CD4-positive, alpha-beta T cell (primary cell): ENCODE results near the gene FRMD5. TPM values are rescaled to one million over a fixed set of nuclear protein-coding genes. Genes with fewer than 3 reads are reported as not detected.

Experiments
- ATAC-seq: fragments of 200-7000 bp; cut with Tn5 transposase; one replicate; pipeline ENCODE4 v1.10.0; 2022; ENCODE audit warnings: mild to moderate bottlenecking; ENCODE audit not compliant: poor library complexity
- CTCF ChIA-PET: fragments of 350-600 bp; sonication (Branson Sonifier 250); formaldehyde crosslinking; loops from one replicate; lab custom pipeline; 2021; ENCODE audit warnings: antibody characterized with exemption, inconsistent platforms; lab: Charles Lee
- POLR2A ChIA-PET: fragments of 350-600 bp; sonication (Branson Sonifier 250); formaldehyde crosslinking; loops from one replicate; lab custom pipeline; 2021; ENCODE audit warnings: antibody characterized with exemption, inconsistent platforms; lab: Charles Lee
- DNase-seq, 14 experiments: peaks; one replicate each; pipeline ENCODE4 v3.0.0-alpha.2; 2013 to 2020; ENCODE audit warnings: mixed read lengths in 2 of 14
- H3K27ac ChIP-seq, 2 donors: one replicate each; pipeline versions ENCODE4 v1.5.1 to v1.7.0; 2013; ENCODE audit warnings: low read length in 2 of 2, low read depth in 1 of 2, mild to moderate bottlenecking in 1 of 2
- H3K27me3 ChIP-seq, 2 experiments: 1 replicate in 1 of 2; 2 replicates in 1 of 2; pipeline versions ENCODE4 v1.6.1 to v1.7.0; 2013; ENCODE audit warnings: low read length in 2 of 2, control low read depth in 1 of 2, mild to moderate bottlenecking in 1 of 2, moderate library complexity in 1 of 2; ENCODE audit not compliant: insufficient read depth in 2 of 2, control insufficient read depth in 1 of 2
- H3K36me3 ChIP-seq: one replicate; pipeline ENCODE4 v1.6.1; 2013; ENCODE audit warnings: low read length, control low read depth; ENCODE audit not compliant: insufficient read depth
- H3K4me1 ChIP-seq: one replicate; pipeline ENCODE4 v1.6.1; 2013; ENCODE audit warnings: low read length, control low read depth; ENCODE audit not compliant: insufficient read depth
- H3K4me3 ChIP-seq: one replicate; pipeline ENCODE4 v1.5.1; 2013; ENCODE audit warnings: mild to moderate bottlenecking, low read length, moderate library complexity
- H3K9me3 ChIP-seq, 2 experiments: 1 replicate in 1 of 2; 2 replicates in 1 of 2; pipeline versions ENCODE4 v1.6.1 to v1.7.0; 2013; ENCODE audit warnings: low read length in 2 of 2, mild to moderate bottlenecking in 2 of 2, control low read depth in 1 of 2, moderate library complexity in 1 of 2; ENCODE audit not compliant: control insufficient read depth in 1 of 2, insufficient read depth in 1 of 2
- H3K27ac Mint-ChIP-seq: one replicate; pipeline ENCODE4 v1.8.0; 2020; ENCODE audit warnings: mixed read lengths
- H3K27me3 Mint-ChIP-seq: one replicate; pipeline ENCODE4 v1.8.0; 2021; ENCODE audit warnings: mixed read lengths
- H3K36me3 Mint-ChIP-seq: one replicate; pipeline ENCODE4 v1.8.0; 2021; ENCODE audit warnings: low read depth, mixed read lengths
- H3K4me1 Mint-ChIP-seq: one replicate; pipeline ENCODE4 v1.8.0; 2021; ENCODE audit warnings: low read depth, mixed read lengths
- H3K4me3 Mint-ChIP-seq: one replicate; pipeline ENCODE4 v1.8.0; 2020; ENCODE audit warnings: mild to moderate bottlenecking, mixed read lengths
- H3K9me3 Mint-ChIP-seq: one replicate; pipeline ENCODE4 v1.8.0; 2020; ENCODE audit warnings: mixed read lengths
- CTCF ChIP-seq: fragments of 200-600 bp; IDR thresholded peaks from one replicate; pipeline ENCODE4 v1.8.0; 2022; ENCODE audit warnings: antibody characterized with exemption, mild to moderate bottlenecking
- intact Hi-C, 2 experiments: fragments of 100-400 bp; cut with DNase I in 1 of 2; cut with micrococcal nuclease in 1 of 2; formaldehyde crosslinking; loops; one replicate each; pipeline versions ENCODE4 v1.15.1 to v1.9.0; 2023 to 2025; cut with DNase I, micrococcal nuclease
- total RNA-seq, 174 experiments: library from RNA in 2 of 174; stranded (reverse) in 2 of 174; gene quantifications; one replicate each; pipeline ENCODE4 v1.2.3 and lab custom pipeline; 2021 to 2026

The FRMD5 gene
- total RNA-seq, 2 experiments from 2014 or later: not detected

GRCh38 chr15:44092221-44092620 is 102.8 kb downstream of the FRMD5 start:
- Mint-ChIP-seq H3K27me3 (peaks cover 14% of the 10 kb centered on the region), H3K27ac (no peak overlapping the region), H3K36me3 (no peaks in the 10 kb centered on the region), H3K9me3 (no peaks in the 10 kb centered on the region), H3K4me3 (no peak overlapping the region), H3K4me1 (no peaks in the 10 kb centered on the region)
- ATAC-seq (no peak), DNase-seq (no peak)
- Histone ChIP-seq H3K4me3 (no peak overlapping the region), H3K9me3 (no peaks in the 10 kb centered on the region), H3K36me3 (no peaks in the 10 kb centered on the region), H3K27me3 (no peaks in the 10 kb centered on the region), H3K27ac (no peak overlapping the region), H3K4me1 (no peaks in the 10 kb centered on the region)
- intact Hi-C loops: no loop called here
- CTCF ChIA-PET: no interaction called here
- TF ChIP-seq CTCF: no peak
- POLR2A ChIA-PET: no interaction called here

GRCh38 chr15:44087578-44088465 is 107.2 kb downstream of the FRMD5 start:
- no peaks in the 10 kb centered on the region for H3K4me1 Mint-ChIP-seq
- no peak overlapping the region for H3K4me3 ChIP-seq
- no peak overlapping the region for H3K27ac ChIP-seq
- no peak overlapping the region for H3K27ac Mint-ChIP-seq
- no peaks in the 10 kb centered on the region for H3K4me1 ChIP-seq
- ATAC-seq: no peak
- H3K36me3 Mint-ChIP-seq: no peaks in the 10 kb centered on the region
- H3K4me3 Mint-ChIP-seq: no peak overlapping the region
- TF ChIP-seq CTCF: no peak
- ChIA-PET CTCF (no interaction called here), POLR2A (interaction anchor here (0.6 kb wide), 1 partner anchor 56 kb away, joined by 3 read pairs; no protein-coding TSS in a partner anchor)
- H3K27me3 ChIP-seq: no peaks in the 10 kb centered on the region
- no peaks in the 10 kb centered on the region for H3K27me3 Mint-ChIP-seq
- no peaks in the 10 kb centered on the region for H3K9me3 Mint-ChIP-seq
- intact Hi-C loops: no loop called here
- no peaks in the 10 kb centered on the region for H3K9me3 ChIP-seq
- DNase-seq: no peak
- H3K36me3 ChIP-seq: no peaks in the 10 kb centered on the region

GRCh38 chr15:44084770-44085169 is 110.3 kb downstream of the FRMD5 start:
- no peak overlapping the region for H3K27ac Mint-ChIP-seq
- no peaks in the 10 kb centered on the region for H3K9me3 ChIP-seq
- no peaks in the 10 kb centered on the region for H3K36me3 Mint-ChIP-seq
- no peaks in the 10 kb centered on the region for H3K36me3 ChIP-seq
- no peak for TF ChIP-seq CTCF
- no peak overlapping the region for H3K4me3 Mint-ChIP-seq
- ChIA-PET CTCF (no interaction called here), POLR2A (no interaction called here)
- peaks cover 0 to 7% of the 10 kb centered on the region in 2 experiments for H3K27me3 ChIP-seq
- intact Hi-C loops: no loop called here
- ATAC-seq (no peak), DNase-seq (no peak)
- no peaks in the 10 kb centered on the region for H3K4me1 ChIP-seq
- H3K9me3 Mint-ChIP-seq: no peaks in the 10 kb centered on the region
- H3K27me3 Mint-ChIP-seq: peaks cover 11% of the 10 kb centered on the region
- no peak overlapping the region for H3K27ac ChIP-seq
- no peak overlapping the region for H3K4me3 ChIP-seq
- no peaks in the 10 kb centered on the region for H3K4me1 Mint-ChIP-seq
